Upper lobe of left lung (tissue), 6 donors: ENCODE measurements around the gene DPM2. TPM values are rescaled to one million over a fixed set of nuclear protein-coding genes. Genes with fewer than 3 reads are reported as not detected.

ENCODE experiments used
- ATAC-seq, 2 donors: fragments of 200-7000 bp; cut with Tn5 transposase; one replicate each; pipeline ENCODE4 v1.9.1; 2022; ENCODE audit warnings: mild to moderate bottlenecking in 2 of 2, moderate library complexity in 2 of 2; ENCODE audit not compliant: low FRiP score in 2 of 2
- DNase-seq, 2 donors: peaks; one replicate each; pipeline ENCODE4 v3.0.0-alpha.2; 2019 to 2020
- H3K27ac ChIP-seq, 4 donors: fragments of 200-600 bp; sonication (generic); one replicate each; pipeline ENCODE4 v1.5.1; 2016 to 2019
- H3K27me3 ChIP-seq, 4 donors: fragments of 200-600 bp; sonication (generic); one replicate each; pipeline ENCODE4 v1.5.1; 2017 to 2019
- H3K36me3 ChIP-seq, 4 donors: fragments of 200-600 bp; sonication (generic); one replicate each; pipeline ENCODE4 v1.5.1; 2016 to 2019
- H3K4me1 ChIP-seq, 4 donors: fragments of 200-600 bp; sonication (generic); one replicate each; pipeline ENCODE4 v1.5.1; 2018 to 2019
- H3K4me3 ChIP-seq, 4 donors: fragments of 200-600 bp; sonication (generic); one replicate each; pipeline ENCODE4 v1.5.1; 2017 to 2019; ENCODE audit warnings: mild to moderate bottlenecking in 2 of 4, moderate library complexity in 1 of 4
- H3K9me3 ChIP-seq, 4 donors: fragments of 200-600 bp; sonication (generic); one replicate each; pipeline ENCODE4 v1.5.1; 2018 to 2019
- CTCF ChIP-seq, 6 experiments: fragments of 450-650 bp in 4 of 6; fragments of 200-600 bp in 2 of 6; sonication (generic) in 2 of 6; IDR thresholded peaks; one replicate each; pipeline ENCODE4 v1.5.1; 2016 to 2019; ENCODE audit warnings: antibody characterized with exemption in 6 of 6
- EP300 ChIP-seq, 4 donors: sonication (generic); formaldehyde crosslinking; IDR thresholded peaks; one replicate each; pipeline ENCODE4 v1.5.1; 2017; ENCODE audit warnings: antibody characterized with exemption in 4 of 4, control low read depth in 2 of 4
- POLR2A ChIP-seq, 4 donors: fragments of 450-650 bp; IDR thresholded peaks; one replicate each; pipeline ENCODE4 v1.5.1; 2016 to 2017; ENCODE audit warnings: antibody characterized with exemption in 4 of 4, mild to moderate bottlenecking in 2 of 4
- POLR2AphosphoS5 ChIP-seq, 2 donors: sonication (generic); formaldehyde crosslinking; IDR thresholded peaks; one replicate each; pipeline ENCODE4 v1.5.1; 2017; ENCODE audit warnings: antibody characterized with exemption in 2 of 2
- WGBS, 2 donors: methylation state at CpG; one replicate each; pipeline ENCODE4 v1.1.5; 2017 to 2018; 5-methylcytosine and 5-hydroxymethylcytosine counted together
- total RNA-seq, 6 donors: library from RNA; depleted of rRNA in 4 of 6; stranded (reverse); fragments of >200 nt in 4 of 6; gene quantifications; one replicate each; pipeline versions ENCODE4 v1.1.0 to v1.2.1, GENCODE V29; 2016 to 2021
- donor health status: DM: no; HTN: no; CAD: no; lungs with moderate emphysema.
- donor health status: DM: no; HTN: yes; CAD: no; lungs with severe emphysema.

DPM2 gene
- total RNA-seq, 6 donors from 2014 or later, result 20.1 to 40.7 (median 25.6) TPM

GRCh38 chr9:127892831-127893230 lies 44.8 kb downstream of the DPM2 start:
- WGBS, 2 donors, result 97% methylated on average over 6 of the region's 6 CpGs
- H3K4me3 ChIP-seq, result no peak overlapping the region
- DNase-seq (no peak), ATAC-seq (no peak)
- TF ChIP-seq POLR2A (IDR thresholded peaks at IDR 0.05), result no peak
- peaks cover 0 to 12% (median 4%) of the 10 kb centered on the region in 4 donors for H3K9me3 ChIP-seq
- no peak overlapping the region for H3K27ac ChIP-seq
- H3K36me3 ChIP-seq, result peaks cover 32 to 85% (median 62%) of the 10 kb centered on the region in 4 donors
- no peaks in the 10 kb centered on the region for H3K27me3 ChIP-seq
- peaks cover 15 to 18% (median 17%) of the 10 kb centered on the region in 4 donors for H3K4me1 ChIP-seq

- H3K9me3 ChIP-seq, result peaks cover 0 to 12% (median 4%) of the 10 kb centered on the region in 4 donors
- H3K27ac ChIP-seq, result no peak overlapping the region
- H3K4me3 ChIP-seq, result no peak overlapping the region
- H3K36me3 ChIP-seq, result peaks cover 32 to 90% (median 72%) of the 10 kb centered on the region in 4 donors
- no peaks in the 10 kb centered on the region for H3K27me3 ChIP-seq
- TF ChIP-seq CTCF (IDR thresholded peaks at IDR 0.05) (no peak), POLR2A (IDR thresholded peaks at IDR 0.05) (no peak), EP300 (IDR thresholded peaks at IDR 0.05) (no peak), POLR2AphosphoS5 (IDR thresholded peaks at IDR 0.05) (no peak)
- ATAC-seq (no peak), DNase-seq (no peak)
- peaks cover 0 to 5% (median 1%) of the 10 kb centered on the region in 4 donors for H3K4me1 ChIP-seq
- WGBS, 2 donors, result 95 to 98% methylated on average over 3 of the region's 3 CpGs
These were observed 47.6 kb downstream of the DPM2 start for GRCh38 chr9:127890053-127890452.

- ATAC-seq, result no peak
- WGBS, 2 donors, result 91 to 93% methylated on average over 2 of the region's 2 CpGs
- Histone ChIP-seq H3K4me3 (no peak overlapping the region), H3K4me1 (peaks cover 5 to 16% (median 13%) of the 10 kb centered on the region in 4 donors), H3K9me3 (peaks cover 0 to 2% (median under 1%) of the 10 kb centered on the region in 4 donors), H3K27ac (no peak overlapping the region), H3K36me3 (peaks cover 13 to 71% (median 52%) of the 10 kb centered on the region in 4 donors), H3K27me3 (no peaks in the 10 kb centered on the region)
- no peak for DNase-seq
- TF ChIP-seq EP300 (IDR thresholded peaks at IDR 0.05) (no peak), POLR2AphosphoS5 (IDR thresholded peaks at IDR 0.05) (no peak), POLR2A (IDR thresholded peaks at IDR 0.05) (no peak), CTCF (IDR thresholded peaks at IDR 0.05) (no peak)
These were observed 49.9 kb downstream of the DPM2 start for GRCh38 chr9:127887792-127888191.

- WGBS, 2 donors, result 98% methylated on average over 14 to 18 of the region's 18 CpGs
- Histone ChIP-seq H3K27ac (peak overlapping the region in 2 of 4 donors; percentile 18 to 71), H3K36me3 (peaks cover 12 to 62% (median 47%) of the 10 kb centered on the region in 4 donors), H3K4me1 (peaks cover 5 to 21% (median 16%) of the 10 kb centered on the region in 4 donors), H3K9me3 (no peaks in the 10 kb centered on the region), H3K27me3 (no peaks in the 10 kb centered on the region), H3K4me3 (no peak overlapping the region)
- TF ChIP-seq EP300 (IDR thresholded peaks at IDR 0.05) (no peak), CTCF (IDR thresholded peaks at IDR 0.05) (no peak), POLR2A (IDR thresholded peaks at IDR 0.05) (no peak), POLR2AphosphoS5 (IDR thresholded peaks at IDR 0.05) (no peak)
- DNase-seq (peak in 1 of 2 donors; percentile 52), ATAC-seq (no peak)
These were observed 51.2 kb downstream of the DPM2 start for GRCh38 chr9:127886401-127886972.

GRCh38 chr9:127885508-127886281 lies 52.0 kb downstream of the DPM2 start:
- no peak for DNase-seq
- WGBS, 2 donors, result 79 to 83% methylated on average over 8 to 13 of the region's 13 CpGs
- peak in 1 of 2 donors; percentile 4 for ATAC-seq
- Histone ChIP-seq H3K27me3 (no peaks in the 10 kb centered on the region), H3K4me3 (no peak overlapping the region), H3K36me3 (peaks cover 11 to 54% (median 41%) of the 10 kb centered on the region in 4 donors), H3K9me3 (no peaks in the 10 kb centered on the region), H3K27ac (peak overlapping the region in 2 of 4 donors; percentile 64 to 71), H3K4me1 (peaks cover 5 to 21% (median 16%) of the 10 kb centered on the region in 4 donors)
- TF ChIP-seq POLR2AphosphoS5 (IDR thresholded peaks at IDR 0.05), result no peak
- no peak for TF ChIP-seq POLR2A (IDR thresholded peaks at IDR 0.05)
- TF ChIP-seq EP300 (IDR thresholded peaks at IDR 0.05), result no peak
- no peak for TF ChIP-seq CTCF (IDR thresholded peaks at IDR 0.05)
